HUES64 (cell line): Measurements from ENCODE around the gene PNPO.

Source experiments
- H3K27ac ChIP-seq: 2 replicates; pipeline ENCODE4 v1.7.0; 2013; ENCODE audit warnings: low read depth, low read length, inconsistent platforms
- H3K27me3 ChIP-seq: 2 replicates; pipeline ENCODE4 v1.6.1; 2013; ENCODE audit warnings: mild to moderate bottlenecking, low read length; ENCODE audit not compliant: insufficient read depth
- H3K36me3 ChIP-seq: 2 replicates; pipeline ENCODE4 v1.6.1; 2013; ENCODE audit warnings: mild to moderate bottlenecking, low read length; ENCODE audit not compliant: insufficient read depth
- H3K4me1 ChIP-seq: 2 replicates; pipeline ENCODE4 v1.6.1; 2013; ENCODE audit warnings: mild to moderate bottlenecking, low read length, moderate library complexity; ENCODE audit not compliant: insufficient read depth
- H3K4me3 ChIP-seq: 2 replicates; pipeline ENCODE4 v1.5.1; 2013; ENCODE audit warnings: mild to moderate bottlenecking, low read length, moderate library complexity
- H3K9ac ChIP-seq: 2 replicates; pipeline ENCODE4 v1.6.1; 2013; ENCODE audit warnings: mild to moderate bottlenecking, low read depth, low read length
- H3K9me3 ChIP-seq: 2 replicates; pipeline ENCODE4 v1.6.1; 2013; ENCODE audit warnings: low read depth, low read length; ENCODE audit not compliant: insufficient read depth
- WGBS: fragments of 150-250, 120-280 bp; methylation state at CpG from one replicate; pipeline ENCODE4 v1.1.7; 2013; ENCODE audit warnings: missing lambda C conversion rate; 5-methylcytosine and 5-hydroxymethylcytosine counted together

PNPO gene

GRCh38 chr17:47937941-47938340 is 3.4 kb upstream of the PNPO start:
- no peak overlapping the region for H3K4me3 ChIP-seq
- H3K9me3 ChIP-seq: no peaks in the 10 kb centered on the region
- H3K27ac ChIP-seq: no peak overlapping the region
- no peak overlapping the region for H3K9ac ChIP-seq
- 0 out of 2 replicates have a peak, but pooled peaks cover 4% of the 10 kb centered on the region for H3K4me1 ChIP-seq
- no peaks in the 10 kb centered on the region for H3K36me3 ChIP-seq
- WGBS: 92% methylated on average over 5 of the region's 5 CpGs
- peaks cover 11% of the 10 kb centered on the region for H3K27me3 ChIP-seq

- H3K36me3 ChIP-seq: peaks cover 10% of the 10 kb centered on the region; the same call in 1 of the 2 replicates
- peak overlapping the region; percentile 60 for H3K4me3 ChIP-seq
- H3K9me3 ChIP-seq: no peaks in the 10 kb centered on the region
- 25% methylated on average over 5 of the region's 5 CpGs for WGBS
- H3K9ac ChIP-seq: 0 out of 2 replicates have a peak overlapping the region, but pooled peaks have one; percentile 7
- H3K4me1 ChIP-seq: peaks cover 5% of the 10 kb centered on the region; the same call in 1 of the 2 replicates
- peaks cover 11% of the 10 kb centered on the region for H3K27me3 ChIP-seq
- H3K27ac ChIP-seq: no peak overlapping the region
Measured at GRCh38 chr17:47942096-47942510, 732 bp downstream of the PNPO start.

- WGBS: 94% methylated on average over 4 of the region's 6 CpGs
- Histone ChIP-seq H3K27me3 (peaks cover 11% of the 10 kb centered on the region), H3K4me1 (peaks cover 7% of the 10 kb centered on the region; the same call in 1 of the 2 replicates)
Measured at GRCh38 chr17:47942568-47942967, 1.2 kb downstream of the PNPO start.

GRCh38 chr17:47945080-47945479 is 3.7 kb downstream of the PNPO start:
- WGBS: 96% methylated on average over 8 of the region's 8 CpGs
- Histone ChIP-seq H3K9ac (no peak overlapping the region), H3K4me3 (no peak overlapping the region), H3K9me3 (no peaks in the 10 kb centered on the region), H3K27me3 (peaks cover 10% of the 10 kb centered on the region), H3K36me3 (peaks cover 10% of the 10 kb centered on the region; the same call in 1 of the 2 replicates), H3K27ac (no peak overlapping the region), H3K4me1 (peaks cover 14% of the 10 kb centered on the region)

More at GRCh38 chr17:47942568-47942967, 1.2 kb downstream of the PNPO start:
- H3K9me3 ChIP-seq: no peaks in the 10 kb centered on the region
- peak overlapping the region; percentile 60 for H3K4me3 ChIP-seq
- H3K9ac ChIP-seq: no peak overlapping the region
- peaks cover 10% of the 10 kb centered on the region; the same call in 1 of the 2 replicates for H3K36me3 ChIP-seq
- H3K27ac ChIP-seq: no peak overlapping the region

- Histone ChIP-seq H3K27ac (no peak overlapping the region), H3K9ac (no peak overlapping the region), H3K4me3 (no peak overlapping the region), H3K4me1 (peaks cover 14% of the 10 kb centered on the region), H3K36me3 (peaks cover 10% of the 10 kb centered on the region; the same call in 1 of the 2 replicates), H3K27me3 (peaks cover 3% of the 10 kb centered on the region), H3K9me3 (no peaks in the 10 kb centered on the region)
- 96% methylated on average over 10 of the region's 10 CpGs for WGBS
Measured at GRCh38 chr17:47945529-47946508, 4.4 kb downstream of the PNPO start.

DNA sequence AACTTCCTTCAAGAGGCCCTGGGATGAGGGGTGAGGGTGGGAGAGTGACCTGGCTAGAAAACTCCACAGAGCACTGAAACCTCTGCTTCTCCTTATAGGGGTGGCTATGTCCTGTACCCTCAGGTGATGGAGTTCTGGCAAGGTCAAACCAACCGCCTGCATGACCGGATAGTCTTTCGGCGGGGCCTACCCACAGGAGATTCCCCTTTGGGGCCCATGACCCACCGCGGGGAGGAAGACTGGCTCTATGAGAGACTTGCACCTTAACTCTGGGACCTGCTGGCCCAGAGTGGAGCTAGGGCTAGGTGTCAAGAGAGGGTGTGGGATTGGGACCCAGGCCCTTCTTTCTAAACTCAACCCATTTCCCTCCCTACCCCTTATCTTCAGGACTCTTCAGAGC is 5.1 kb downstream of the PNPO start:
- Histone ChIP-seq H3K27ac (no peak overlapping the region), H3K9ac (no peak overlapping the region), H3K4me1 (peaks cover 14% of the 10 kb centered on the region), H3K36me3 (peaks cover 10% of the 10 kb centered on the region; the same call in 1 of the 2 replicates), H3K9me3 (no peaks in the 10 kb centered on the region), H3K4me3 (no peak overlapping the region), H3K27me3 (no peaks in the 10 kb centered on the region)
- WGBS: 93% methylated on average over 6 of the region's 6 CpGs

DNA sequence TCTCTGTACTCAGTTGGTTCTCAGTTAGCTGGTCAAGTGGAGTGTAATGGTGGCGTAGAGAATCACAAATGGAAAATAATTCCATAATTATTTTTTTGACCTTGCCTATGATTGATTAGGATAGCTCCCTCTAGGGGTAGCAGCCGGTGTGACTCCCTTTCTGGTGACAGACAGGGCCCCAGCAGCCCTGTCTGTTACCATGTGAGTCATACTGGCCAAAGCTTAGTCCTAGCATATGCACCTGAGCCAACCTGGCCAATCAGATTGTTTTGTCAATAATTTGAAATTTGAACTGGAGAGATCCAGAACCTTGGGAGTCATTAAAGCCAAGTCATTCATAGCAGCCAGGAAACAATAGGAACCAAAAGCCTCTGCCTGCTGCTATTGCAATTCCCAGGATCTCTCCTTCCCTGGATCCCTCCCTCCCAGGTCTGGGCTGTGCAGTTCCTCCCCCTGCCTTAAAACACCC is 5.6 kb downstream of the PNPO start:
- Histone ChIP-seq H3K27me3 (no peaks in the 10 kb centered on the region), H3K4me3 (no peak overlapping the region), H3K4me1 (peaks cover 14% of the 10 kb centered on the region), H3K9me3 (no peaks in the 10 kb centered on the region), H3K27ac (no peak overlapping the region), H3K36me3 (peaks cover 10% of the 10 kb centered on the region; the same call in 1 of the 2 replicates), H3K9ac (no peak overlapping the region)
- WGBS: 3% methylated on average over 1 of the region's 2 CpGs

DNA sequence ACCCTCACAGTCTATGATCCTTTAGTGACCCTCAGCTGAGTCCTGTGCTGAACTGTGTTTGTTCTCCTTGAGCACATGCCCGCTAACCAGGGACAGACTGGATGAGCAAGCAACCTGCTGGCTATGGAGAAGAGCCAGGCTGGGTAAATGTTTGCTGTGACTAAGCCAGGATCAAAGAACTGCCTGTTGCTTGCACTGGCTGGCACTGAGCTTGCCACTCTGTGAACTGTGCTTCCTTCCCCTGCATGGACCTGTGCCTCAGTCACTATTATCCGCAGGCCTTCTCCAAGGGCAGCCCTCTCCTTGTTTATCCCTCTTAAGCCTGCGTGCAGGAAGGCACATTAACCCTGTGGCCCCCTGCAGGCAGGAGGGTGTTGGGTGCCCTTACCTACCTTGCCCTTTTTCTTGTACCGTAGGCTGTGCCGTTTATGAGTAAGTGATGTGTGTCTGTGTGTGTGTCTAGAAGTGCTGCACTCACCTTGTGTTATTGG is 7.4 kb downstream of the PNPO start:
- no peak overlapping the region for H3K4me3 ChIP-seq
- 81% methylated on average over 5 of the region's 5 CpGs for WGBS
- H3K9ac ChIP-seq: no peak overlapping the region
- H3K9me3 ChIP-seq: no peaks in the 10 kb centered on the region
- H3K27me3 ChIP-seq: no peaks in the 10 kb centered on the region
- peaks cover 10% of the 10 kb centered on the region for H3K4me1 ChIP-seq
- H3K36me3 ChIP-seq: peaks cover 10% of the 10 kb centered on the region; the same call in 1 of the 2 replicates
- H3K27ac ChIP-seq: no peak overlapping the region

DNA sequence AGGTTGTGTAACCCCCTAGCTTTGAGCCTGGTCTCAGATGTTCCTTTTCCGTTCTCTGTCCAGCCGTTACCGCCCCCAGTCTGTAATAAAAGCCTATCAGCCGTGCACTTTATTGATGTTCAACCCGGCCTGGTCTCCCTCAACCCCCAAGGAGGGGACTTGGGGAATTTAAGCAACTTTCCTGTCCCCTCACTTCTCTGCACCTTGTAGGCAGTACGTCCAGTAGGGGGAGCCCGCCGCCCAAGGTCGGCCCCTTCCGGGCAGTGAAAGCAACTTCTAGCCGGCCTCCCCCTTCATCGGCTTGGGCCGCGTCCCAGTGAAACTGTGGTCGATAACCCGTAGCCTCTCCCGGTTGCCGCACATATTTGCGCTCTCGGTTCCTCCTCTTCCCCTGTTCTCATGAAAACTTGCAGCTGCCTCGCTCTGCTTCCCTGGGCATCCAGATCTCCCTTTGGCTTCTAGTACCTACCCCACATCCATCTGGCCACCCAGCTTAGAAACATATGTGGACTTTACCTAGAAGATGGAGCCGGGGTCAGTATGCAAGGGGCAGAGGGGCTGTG is 7.9 kb downstream of the PNPO start:
- Histone ChIP-seq H3K9me3 (no peaks in the 10 kb centered on the region), H3K4me1 (peaks cover 10% of the 10 kb centered on the region), H3K27ac (no peak overlapping the region), H3K9ac (peak overlapping the region; percentile 45; the same call in 1 of the 2 replicates), H3K4me3 (peak overlapping the region; percentile 43), H3K36me3 (peaks cover 10% of the 10 kb centered on the region; the same call in 1 of the 2 replicates), H3K27me3 (no peaks in the 10 kb centered on the region)
- WGBS: 10% methylated on average over 22 of the region's 22 CpGs

- H3K9ac ChIP-seq: no peak overlapping the region
- H3K27ac ChIP-seq: no peak overlapping the region
- 0 out of 2 replicates have a peak overlapping the region, but pooled peaks have one; percentile 43 for H3K4me3 ChIP-seq
- H3K4me1 ChIP-seq: peaks cover 10% of the 10 kb centered on the region
- 79% methylated on average over 3 of the region's 3 CpGs for WGBS
- H3K27me3 ChIP-seq: no peaks in the 10 kb centered on the region
- no peaks in the 10 kb centered on the region for H3K9me3 ChIP-seq
- H3K36me3 ChIP-seq: peaks cover 7% of the 10 kb centered on the region; the same call in 1 of the 2 replicates
Measured at GRCh38 chr17:47949946-47950345, 8.6 kb downstream of the PNPO start.
